GM10266 (cell line): ENCODE data around the gene RGS8.

Source experiments
- DNase-seq: peaks from one replicate; pipeline ENCODE4 v3.0.0; 2012; ENCODE audit errors: extremely low spot score
- CTCF ChIP-seq: IDR thresholded peaks from 2 replicates; pipeline ENCODE4 v1.5.1; 2012; ENCODE audit warnings: mild to moderate bottlenecking, low read depth; ENCODE audit not compliant: control insufficient read depth, insufficient read depth; ENCODE audit errors: missing control alignments

RGS8 gene

GRCh38 chr1:182713939-182714338 lies 29.6 kb upstream of the RGS8 start:
- no peak for DNase-seq
- TF ChIP-seq CTCF = no peak

GRCh38 chr1:182713492-182713891 lies 29.1 kb upstream of the RGS8 start:
- no peak for DNase-seq
- no peak for TF ChIP-seq CTCF

GRCh38 chr1:182709855-182710254 lies 25.5 kb upstream of the RGS8 start:
- no peak for TF ChIP-seq CTCF
- no peak for DNase-seq

- no peak for DNase-seq
- TF ChIP-seq CTCF = no peak
Measured at GRCh38 chr1:182709225-182709764, 24.9 kb upstream of the RGS8 start.

- no peak for TF ChIP-seq CTCF
- no peak for DNase-seq
Measured at GRCh38 chr1:182707122-182707521, 22.7 kb upstream of the RGS8 start.

GRCh38 chr1:182704677-182705076 lies 20.3 kb upstream of the RGS8 start:
- TF ChIP-seq CTCF = no peak
- DNase-seq = no peak

GRCh38 chr1:182703539-182703938 lies 19.2 kb upstream of the RGS8 start:
- DNase-seq = no peak

More at GRCh38 chr1:182703539-182703938, 19.2 kb upstream of the RGS8 start:
- no peak for TF ChIP-seq CTCF
